Stimulated activated CD8-positive, alpha-beta memory T cell treated with anti-CD3 and anti-CD28 coated beads, Interleukin-12 subunit alpha, Interleukin-12 subunit beta, amount 100 ng/mL, for 1 hour (primary cell): ENCODE measurements around the gene GFPT1.

Experiments used
- DNase-seq: peaks from one replicate; pipeline ENCODE4 v3.0.0-alpha.2; 2020; ENCODE audit warnings: low read depth

Gene GFPT1

GRCh38 chr2:69291004-69291650, 95.9 kb downstream of the GFPT1 start:
- no peak for DNase-seq

GRCh38 chr2:69288429-69288828, 98.6 kb downstream of the GFPT1 start:
- no peak for DNase-seq

- no peak for DNase-seq
Measured at GRCh38 chr2:69287544-69287943, 99.5 kb downstream of the GFPT1 start.

GRCh38 chr2:69285379-69285894, 101.6 kb downstream of the GFPT1 start:
- no peak for DNase-seq

- DNase-seq, result no peak
Measured at GRCh38 chr2:69280796-69281412, 106.1 kb downstream of the GFPT1 start.

- DNase-seq, result no peak
Measured at GRCh38 chr2:69279931-69280681, 106.9 kb downstream of the GFPT1 start.

- DNase-seq, result no peak
Measured at GRCh38 chr2:69279211-69279610, 107.8 kb downstream of the GFPT1 start.

GRCh38 chr2:69278366-69278765, 108.7 kb downstream of the GFPT1 start:
- no peak for DNase-seq

GRCh38 chr2:69275490-69275889, 111.5 kb downstream of the GFPT1 start:
- no peak for DNase-seq

- DNase-seq, result no peak
Measured at GRCh38 chr2:69272803-69273471, 114.1 kb downstream of the GFPT1 start.

GRCh38 chr2:69271831-69272257, 115.2 kb downstream of the GFPT1 start:
- no peak for DNase-seq
